ENCODE results near the gene WDR86. TPM values are rescaled to one million over a fixed set of nuclear protein-coding genes. Genes with fewer than 3 reads are reported as not detected.
A peak's percentile ranks its signal among the peaks of the same experiment; 100 is the strongest.

WDR86 gene
- total and polyA plus RNA-seq, 8 donors, result 0.85 to 24.1 (median 19.5) TPM

DNA sequence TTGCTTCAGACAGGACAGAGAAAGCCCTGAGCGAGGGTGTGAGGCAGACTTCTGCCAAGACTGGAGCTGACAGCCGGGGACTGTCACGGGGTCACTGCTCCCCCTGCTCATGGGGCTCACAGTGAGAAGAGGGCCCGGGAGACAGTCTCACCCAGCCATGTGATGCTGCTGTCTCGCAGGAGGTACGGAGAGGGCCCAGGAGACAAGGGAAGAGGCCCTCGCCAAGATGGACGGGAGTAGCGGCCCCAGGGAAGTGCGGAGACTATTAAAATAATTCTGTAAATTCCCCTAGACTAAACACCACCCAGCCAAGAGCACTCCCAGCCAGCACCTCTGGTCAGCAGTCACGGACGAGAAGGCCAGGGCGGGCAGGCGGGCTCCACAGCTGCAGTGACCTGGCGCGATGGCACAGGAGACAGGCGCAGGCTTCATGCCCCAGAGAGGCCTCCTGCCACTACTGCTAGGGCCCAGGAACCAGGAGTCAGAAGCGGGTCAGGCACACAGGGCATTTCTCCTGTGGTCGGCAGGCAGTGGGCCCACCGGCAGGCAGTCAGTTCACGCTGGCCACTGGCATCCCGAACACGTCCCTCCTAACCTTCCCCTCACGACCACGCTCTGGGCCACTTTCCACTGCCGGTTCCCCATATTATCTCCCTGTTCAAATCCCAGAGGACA is 24.1 kb downstream of the WDR86 start:
- Histone ChIP-seq H3K4me3 (no peak overlapping the region), H3K9me3 (no peaks in the 10 kb centered on the region), H3K27me3 (peaks cover 19 to 75% of the 10 kb centered on the region in 2 donors), H3K36me3 (no peaks in the 10 kb centered on the region), H3K4me1 (peaks cover 0 to 15% of the 10 kb centered on the region in 2 donors), H3K27ac (no peak overlapping the region)
- intact Hi-C loops (cut with DNase I), result no loop called here
- TF ChIP-seq, protein P1, sequence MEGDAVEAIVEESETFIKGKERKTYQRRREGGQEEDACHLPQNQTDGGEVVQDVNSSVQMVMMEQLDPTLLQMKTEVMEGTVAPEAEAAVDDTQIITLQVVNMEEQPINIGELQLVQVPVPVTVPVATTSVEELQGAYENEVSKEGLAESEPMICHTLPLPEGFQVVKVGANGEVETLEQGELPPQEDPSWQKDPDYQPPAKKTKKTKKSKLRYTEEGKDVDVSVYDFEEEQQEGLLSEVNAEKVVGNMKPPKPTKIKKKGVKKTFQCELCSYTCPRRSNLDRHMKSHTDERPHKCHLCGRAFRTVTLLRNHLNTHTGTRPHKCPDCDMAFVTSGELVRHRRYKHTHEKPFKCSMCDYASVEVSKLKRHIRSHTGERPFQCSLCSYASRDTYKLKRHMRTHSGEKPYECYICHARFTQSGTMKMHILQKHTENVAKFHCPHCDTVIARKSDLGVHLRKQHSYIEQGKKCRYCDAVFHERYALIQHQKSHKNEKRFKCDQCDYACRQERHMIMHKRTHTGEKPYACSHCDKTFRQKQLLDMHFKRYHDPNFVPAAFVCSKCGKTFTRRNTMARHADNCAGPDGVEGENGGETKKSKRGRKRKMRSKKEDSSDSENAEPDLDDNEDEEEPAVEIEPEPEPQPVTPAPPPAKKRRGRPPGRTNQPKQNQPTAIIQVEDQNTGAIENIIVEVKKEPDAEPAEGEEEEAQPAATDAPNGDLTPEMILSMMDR (IDR thresholded peaks at IDR 0.05), result no peak
- ATAC-seq, result no peak
- DNase-seq, result peak in 1 of 4 donors; percentile 72

DNA sequence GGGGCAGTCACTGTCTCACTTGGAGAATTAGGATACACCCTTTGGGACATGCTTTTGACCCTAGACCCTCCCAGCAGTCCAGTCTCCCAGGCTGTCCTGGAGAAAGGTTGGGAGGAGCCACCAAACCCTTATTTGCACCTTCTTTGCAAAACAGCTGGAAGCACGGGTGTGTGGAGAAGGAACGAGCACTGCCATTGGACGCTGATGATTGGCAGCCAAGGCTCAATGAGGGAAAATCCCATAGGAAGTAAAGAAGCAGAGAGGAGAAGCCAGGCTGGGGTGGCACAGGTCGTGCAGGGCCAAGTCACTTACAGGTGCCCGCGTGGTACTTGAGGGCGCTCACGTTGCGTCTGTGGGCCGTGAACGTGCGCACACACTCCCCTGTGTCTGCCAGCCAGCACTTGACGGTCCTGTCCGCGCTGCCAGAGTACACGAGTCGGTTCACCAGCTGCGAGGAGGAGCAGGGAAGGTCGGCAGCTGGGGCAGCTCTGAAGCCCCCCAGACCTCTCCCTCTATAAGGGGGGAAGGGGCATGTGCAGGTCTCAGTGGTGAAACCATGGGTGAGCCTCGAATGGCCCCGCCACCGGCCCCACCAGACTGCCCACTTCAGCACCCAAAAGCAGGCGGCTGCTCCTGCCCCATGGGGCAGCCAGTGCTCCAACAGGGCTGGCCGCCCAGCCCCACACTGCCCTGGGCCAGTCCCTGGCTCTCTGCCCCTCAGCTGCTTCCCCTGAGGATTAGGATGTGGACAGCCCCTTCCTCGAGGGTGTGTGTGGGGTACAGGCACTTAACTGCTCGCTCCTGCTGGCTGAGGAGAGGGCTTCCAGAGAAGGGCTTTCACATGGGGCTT is 24.8 kb downstream of the WDR86 start:
- ATAC-seq (peak; percentile 22), DNase-seq (peak in 1 of 4 donors; percentile 76)
- Histone ChIP-seq H3K36me3 (peaks cover 0 to 1% of the 10 kb centered on the region in 2 donors), H3K27ac (no peak overlapping the region), H3K9me3 (no peaks in the 10 kb centered on the region), H3K4me1 (peaks cover 0 to 15% of the 10 kb centered on the region in 2 donors), H3K4me3 (no peak overlapping the region), H3K27me3 (peaks cover 19 to 71% of the 10 kb centered on the region in 2 donors)
- intact Hi-C loops (cut with DNase I), result no loop called here
- TF ChIP-seq, protein P1 (IDR thresholded peaks at IDR 0.05), result no peak

DNA sequence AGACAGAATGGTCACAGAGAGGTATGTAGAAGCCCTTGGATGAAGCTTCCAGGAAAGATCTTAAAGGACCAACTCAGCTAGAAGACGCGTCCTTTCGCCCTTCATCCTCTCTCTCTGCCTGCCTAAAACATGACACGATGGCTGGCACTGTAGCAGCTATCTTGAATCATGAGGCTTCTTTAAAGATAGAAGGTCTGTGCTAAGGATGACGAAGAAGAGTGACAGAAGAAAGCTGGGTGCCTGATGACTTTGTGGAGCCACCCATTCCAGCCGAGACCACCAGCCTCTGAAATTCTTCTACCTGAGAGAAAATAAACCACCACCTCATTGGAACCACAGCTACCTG is 25.5 kb downstream of the WDR86 start:
- peaks cover 19 to 69% of the 10 kb centered on the region in 2 donors for H3K27me3 ChIP-seq
- intact Hi-C loops (cut with DNase I), result no loop called here
- no peaks in the 10 kb centered on the region for H3K9me3 ChIP-seq
- no peak for ATAC-seq
- H3K4me1 ChIP-seq, result peaks cover 0 to 15% of the 10 kb centered on the region in 2 donors
- H3K4me3 ChIP-seq, result no peak overlapping the region
- peaks cover 0 to 8% of the 10 kb centered on the region in 2 donors for H3K36me3 ChIP-seq
- no peak for DNase-seq
- no peak overlapping the region for H3K27ac ChIP-seq
- TF ChIP-seq, protein P1 (IDR thresholded peaks at IDR 0.05), result no peak

GRCh38 chr7:151383638-151384351 is 26.0 kb downstream of the WDR86 start:
- intact Hi-C loops (cut with DNase I), result no loop called here
- TF ChIP-seq, protein P1 (IDR thresholded peaks at IDR 0.05), result no peak

More at GRCh38 chr7:151383638-151384351, 26.0 kb downstream of the WDR86 start:
- H3K4me1 ChIP-seq, result peaks cover 0 to 15% of the 10 kb centered on the region in 2 donors
- H3K27me3 ChIP-seq, result peaks cover 19 to 69% of the 10 kb centered on the region in 2 donors
- DNase-seq (peak in 1 of 4 donors; percentile 59), ATAC-seq (no peak)
- peaks cover 0 to 14% of the 10 kb centered on the region in 2 donors for H3K36me3 ChIP-seq
- no peak overlapping the region for H3K27ac ChIP-seq
- H3K4me3 ChIP-seq, result no peak overlapping the region
- H3K9me3 ChIP-seq, result no peaks in the 10 kb centered on the region
